Trophoblast cell (in vitro differentiated cells and primary cell): ENCODE data around the gene EXOC4.

Experiments
- DNase-seq, 2 donors: peaks; one replicate each; pipeline ENCODE4 v3.0.0-alpha.2; 2016
- H2AFZ ChIP-seq: 2 replicates; pipeline ENCODE4 v1.6.1; 2013; ENCODE audit warnings: low read length, moderate library complexity, mild to moderate bottlenecking; ENCODE audit not compliant: insufficient read depth, poor library complexity
- H2AK5ac ChIP-seq: 2 replicates; pipeline ENCODE4 v1.6.1; 2013; ENCODE audit warnings: mild to moderate bottlenecking, low read length
- H2BK120ac ChIP-seq: 2 replicates; pipeline ENCODE4 v1.6.1; 2013; ENCODE audit warnings: low read length, mild to moderate bottlenecking, moderate library complexity; ENCODE audit not compliant: insufficient read depth, poor library complexity
- H2BK12ac ChIP-seq: 2 replicates; pipeline ENCODE4 v1.6.1; 2013; ENCODE audit warnings: mild to moderate bottlenecking, low read length, moderate library complexity
- H2BK5ac ChIP-seq: 2 replicates; pipeline ENCODE4 v1.6.1; 2013; ENCODE audit warnings: low read length, low read depth, moderate library complexity, mild to moderate bottlenecking; ENCODE audit not compliant: poor library complexity
- H3K14ac ChIP-seq: 2 replicates; pipeline ENCODE4 v1.6.1; 2013; ENCODE audit warnings: mild to moderate bottlenecking, low read length
- H3K18ac ChIP-seq: 2 replicates; pipeline ENCODE4 v1.6.1; 2013; ENCODE audit warnings: mild to moderate bottlenecking, low read length
- H3K23ac ChIP-seq: 2 replicates; pipeline ENCODE4 v1.6.1; 2013; ENCODE audit warnings: low read length
- H3K27ac ChIP-seq: 2 replicates; pipeline ENCODE4 v1.5.1; 2013; ENCODE audit warnings: low read depth, mild to moderate bottlenecking, inconsistent platforms, low read length, moderate library complexity
- H3K27me3 ChIP-seq: 2 replicates; pipeline ENCODE4 v1.6.1; 2013; ENCODE audit warnings: inconsistent platforms, mild to moderate bottlenecking, low read length, moderate library complexity; ENCODE audit not compliant: insufficient read depth
- H3K36me3 ChIP-seq, 2 experiments: 1 replicate in 1 of 2; 2 replicates in 1 of 2; pipeline ENCODE4 v1.6.1; 2013; ENCODE audit warnings: low read length in 2 of 2, mild to moderate bottlenecking in 2 of 2, moderate library complexity in 1 of 2; ENCODE audit not compliant: insufficient read depth in 2 of 2, control insufficient read depth in 1 of 2
- H3K4ac ChIP-seq: 2 replicates; pipeline ENCODE4 v1.6.1; 2013; ENCODE audit warnings: low read depth, mild to moderate bottlenecking, low read length, moderate library complexity
- H3K4me1 ChIP-seq, 2 experiments: 1 replicate in 1 of 2; 2 replicates in 1 of 2; pipeline ENCODE4 v1.6.1; 2013; ENCODE audit warnings: low read length in 2 of 2, mild to moderate bottlenecking in 2 of 2, moderate library complexity in 1 of 2; ENCODE audit not compliant: insufficient read depth in 2 of 2, control insufficient read depth in 1 of 2
- H3K4me2 ChIP-seq: 2 replicates; pipeline ENCODE4 v1.6.1; 2013; ENCODE audit warnings: inconsistent platforms, mild to moderate bottlenecking, low read length, moderate library complexity
- H3K4me3 ChIP-seq: 2 replicates; pipeline ENCODE4 v1.5.1; 2013; ENCODE audit warnings: mild to moderate bottlenecking, low read depth, low read length, inconsistent platforms
- H3K79me1 ChIP-seq: one replicate; pipeline ENCODE4 v1.6.1; 2013; ENCODE audit warnings: low read length
- H3K79me2 ChIP-seq: 2 replicates; pipeline ENCODE4 v1.6.1; 2013; ENCODE audit warnings: low read length, mild to moderate bottlenecking; ENCODE audit not compliant: control insufficient read depth, insufficient read depth, poor library complexity
- H3K9ac ChIP-seq: 2 replicates; pipeline ENCODE4 v1.6.1; 2013; ENCODE audit warnings: mild to moderate bottlenecking, low read length
- H3K9me3 ChIP-seq: 2 replicates; pipeline ENCODE4 v1.6.1; 2013; ENCODE audit warnings: low read depth, mild to moderate bottlenecking, control low read depth, inconsistent platforms, low read length; ENCODE audit not compliant: insufficient read depth
- H4K12ac ChIP-seq: 2 replicates; pipeline ENCODE4 v1.6.1; 2013; ENCODE audit warnings: low read depth, mild to moderate bottlenecking, low read length, moderate library complexity
- H4K8ac ChIP-seq: 2 replicates; pipeline ENCODE4 v1.6.1; 2013; ENCODE audit warnings: low read depth, mild to moderate bottlenecking, low read length, moderate library complexity
- H4K91ac ChIP-seq: one replicate; pipeline ENCODE4 v1.6.1; 2013; ENCODE audit warnings: low read depth, mild to moderate bottlenecking, low read length, moderate library complexity
- WGBS: extraction: QIAGEN DNeasy Blood & Tissue Kit; methylation state at CpG from one replicate; pipeline ENCODE4 v1.1.7; 2013; ENCODE audit warnings: missing lambda C conversion rate; ENCODE audit not compliant: insufficient read length, insufficient coverage; ENCODE audit errors: extremely low coverage; 5-methylcytosine and 5-hydroxymethylcytosine counted together

EXOC4 gene

GRCh38 chr7:133479456-133480065 lies 226.7 kb downstream of the EXOC4 start:
- no peak overlapping the region for H3K23ac ChIP-seq
- H2BK120ac ChIP-seq = no peak overlapping the region
- no peak overlapping the region for H3K18ac ChIP-seq
- no peaks in the 10 kb centered on the region for H3K79me1 ChIP-seq
- no peak overlapping the region for H2BK12ac ChIP-seq
- no peak overlapping the region for H4K91ac ChIP-seq
- H3K36me3 ChIP-seq = peaks cover 2% of the 10 kb centered on the region in 2 experiments
- H4K8ac ChIP-seq = no peak overlapping the region
- no peak overlapping the region for H2AK5ac ChIP-seq
- no peak overlapping the region for H3K14ac ChIP-seq
- no peak overlapping the region for H2BK5ac ChIP-seq
- WGBS = no CpG with 5 or more reads among the region's 10 CpGs
- no peak overlapping the region for H3K9ac ChIP-seq
- no peak overlapping the region for H3K4me2 ChIP-seq
- no peak overlapping the region for H3K27ac ChIP-seq
- H3K79me2 ChIP-seq = no peaks in the 10 kb centered on the region
- no peak overlapping the region for H3K4ac ChIP-seq
- no peak overlapping the region for H4K12ac ChIP-seq
- H2AFZ ChIP-seq = no peak overlapping the region
- H3K9me3 ChIP-seq = no peaks in the 10 kb centered on the region
- no peaks in the 10 kb centered on the region for H3K4me1 ChIP-seq
- no peak overlapping the region for H3K4me3 ChIP-seq
- H3K27me3 ChIP-seq = no peaks in the 10 kb centered on the region
- no peak for DNase-seq

- H3K23ac ChIP-seq = no peak overlapping the region
- no peaks in the 10 kb centered on the region for H3K79me1 ChIP-seq
- no peak overlapping the region for H2BK120ac ChIP-seq
- DNase-seq = no peak
- H3K9ac ChIP-seq = no peak overlapping the region
- H3K4me1 ChIP-seq = no peaks in the 10 kb centered on the region
- no peaks in the 10 kb centered on the region for H3K27me3 ChIP-seq
- H2BK12ac ChIP-seq = no peak overlapping the region
- no peak overlapping the region for H3K4me2 ChIP-seq
- H3K14ac ChIP-seq = no peak overlapping the region
- no peak overlapping the region for H4K12ac ChIP-seq
- WGBS = no CpG with 5 or more reads among the region's 4 CpGs
- H3K18ac ChIP-seq = no peak overlapping the region
- no peak overlapping the region for H4K91ac ChIP-seq
- no peak overlapping the region for H3K4ac ChIP-seq
- H3K4me3 ChIP-seq = no peak overlapping the region
- no peaks in the 10 kb centered on the region for H3K9me3 ChIP-seq
- H2AFZ ChIP-seq = no peak overlapping the region
- H2BK5ac ChIP-seq = no peak overlapping the region
- H3K36me3 ChIP-seq = peaks cover 2% of the 10 kb centered on the region in 2 experiments
- H4K8ac ChIP-seq = no peak overlapping the region
- H3K27ac ChIP-seq = no peak overlapping the region
- no peaks in the 10 kb centered on the region for H3K79me2 ChIP-seq
- H2AK5ac ChIP-seq = no peak overlapping the region
These were observed 228.0 kb downstream of the EXOC4 start for GRCh38 chr7:133480868-133481267.

GRCh38 chr7:133481676-133482075 lies 228.8 kb downstream of the EXOC4 start:
- no peak overlapping the region for H3K27ac ChIP-seq
- H3K14ac ChIP-seq = no peak overlapping the region
- no peaks in the 10 kb centered on the region for H3K27me3 ChIP-seq
- no peak overlapping the region for H4K8ac ChIP-seq
- H3K4me1 ChIP-seq = no peaks in the 10 kb centered on the region
- peaks cover 2% of the 10 kb centered on the region in 2 experiments for H3K36me3 ChIP-seq
- no peak overlapping the region for H3K4me2 ChIP-seq
- H3K4me3 ChIP-seq = no peak overlapping the region
- no peaks in the 10 kb centered on the region for H3K79me2 ChIP-seq
- H4K91ac ChIP-seq = no peak overlapping the region
- no peak overlapping the region for H4K12ac ChIP-seq
- no peak overlapping the region for H2BK12ac ChIP-seq
- H2AK5ac ChIP-seq = no peak overlapping the region
- no peak overlapping the region for H3K18ac ChIP-seq
- no peak overlapping the region for H2BK5ac ChIP-seq
- DNase-seq = no peak
- H3K4ac ChIP-seq = no peak overlapping the region
- WGBS = no CpG with 5 or more reads among the region's 3 CpGs
- H3K9me3 ChIP-seq = no peaks in the 10 kb centered on the region
- no peak overlapping the region for H3K9ac ChIP-seq
- no peak overlapping the region for H3K23ac ChIP-seq
- H2BK120ac ChIP-seq = no peak overlapping the region
- no peak overlapping the region for H2AFZ ChIP-seq
- H3K79me1 ChIP-seq = no peaks in the 10 kb centered on the region

GRCh38 chr7:133482599-133482998 lies 229.7 kb downstream of the EXOC4 start:
- Histone ChIP-seq H4K91ac (no peak overlapping the region), H2AK5ac (no peak overlapping the region), H3K4ac (no peak overlapping the region), H3K79me2 (no peaks in the 10 kb centered on the region), H3K18ac (no peak overlapping the region), H3K4me1 (no peaks in the 10 kb centered on the region), H4K8ac (no peak overlapping the region), H3K9ac (no peak overlapping the region), H2BK12ac (no peak overlapping the region), H2AFZ (no peak overlapping the region), H3K79me1 (no peaks in the 10 kb centered on the region), H3K27ac (no peak overlapping the region), H3K23ac (no peak overlapping the region), H2BK5ac (no peak overlapping the region), H3K4me2 (no peak overlapping the region), H3K27me3 (no peaks in the 10 kb centered on the region), H3K4me3 (no peak overlapping the region), H3K14ac (no peak overlapping the region), H2BK120ac (no peak overlapping the region), H3K36me3 (peaks cover 2% of the 10 kb centered on the region in 2 experiments), H4K12ac (no peak overlapping the region), H3K9me3 (no peaks in the 10 kb centered on the region)
- no peak for DNase-seq
- no CpG with 5 or more reads among the region's 1 CpG for WGBS
